Measurements from ENCODE around the gene PTPRK.

The PTPRK gene

GRCh38 chr6:128280960-128281359 lies 239.4 kb downstream of the PTPRK start:
- no peak overlapping the region for H3K27ac ChIP-seq (ENCODE audit: low read depth, low read length)
- no peaks in the 10 kb centered on the region for H3K9me3 ChIP-seq (ENCODE audit: control insufficient read depth, insufficient read depth, low read depth, low read length)
- no peak overlapping the region for H3K9ac ChIP-seq (ENCODE audit: low read length)
- no peak overlapping the region for H3K4me3 ChIP-seq (ENCODE audit: low read depth, low read length)
- H3K36me3 ChIP-seq (ENCODE audit: control insufficient read depth, insufficient read depth, low read length), result no peaks in the 10 kb centered on the region
- H3K27me3 ChIP-seq (ENCODE audit: control insufficient read depth, insufficient read depth, low read length), result no peaks in the 10 kb centered on the region
- H3K4me1 ChIP-seq (ENCODE audit: control insufficient read depth, insufficient read depth, low read length), result peaks cover 47% of the 10 kb centered on the region

DNA sequence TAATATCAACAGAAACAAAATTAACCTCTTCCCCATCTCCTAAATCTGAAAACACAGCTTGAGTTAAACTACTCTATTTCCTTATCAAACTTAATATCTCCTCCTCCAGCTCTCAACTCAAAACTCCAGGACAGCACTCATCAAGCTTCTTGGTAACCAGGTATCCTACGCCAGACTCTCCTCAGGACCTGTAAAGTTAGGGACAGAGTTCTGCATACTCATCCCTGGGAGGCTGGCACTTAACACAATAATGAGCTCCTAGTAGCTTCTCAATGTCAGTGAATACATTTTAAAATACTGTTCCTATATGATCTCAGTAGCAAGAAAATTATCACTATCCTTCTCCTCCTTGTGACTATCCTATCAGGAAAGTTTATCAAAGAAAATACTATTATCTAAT lies 240.3 kb downstream of the PTPRK start:
- Histone ChIP-seq H3K36me3 (ENCODE audit: control insufficient read depth, insufficient read depth, low read length) (no peaks in the 10 kb centered on the region), H3K27me3 (ENCODE audit: control insufficient read depth, insufficient read depth, low read length) (no peaks in the 10 kb centered on the region), H3K4me3 (ENCODE audit: low read depth, low read length) (no peak overlapping the region), H3K4me1 (ENCODE audit: control insufficient read depth, insufficient read depth, low read length) (peaks cover 47% of the 10 kb centered on the region), H3K9me3 (ENCODE audit: control insufficient read depth, insufficient read depth, low read depth, low read length) (no peaks in the 10 kb centered on the region), H3K27ac (ENCODE audit: low read depth, low read length) (no peak overlapping the region), H3K9ac (ENCODE audit: low read length) (no peak overlapping the region)

- Histone ChIP-seq H3K4me3 (ENCODE audit: low read depth, low read length) (no peak overlapping the region), H3K9me3 (ENCODE audit: control insufficient read depth, insufficient read depth, low read depth, low read length) (no peaks in the 10 kb centered on the region), H3K4me1 (ENCODE audit: control insufficient read depth, insufficient read depth, low read length) (peaks cover 40% of the 10 kb centered on the region), H3K27me3 (ENCODE audit: control insufficient read depth, insufficient read depth, low read length) (no peaks in the 10 kb centered on the region), H3K9ac (ENCODE audit: low read length) (no peak overlapping the region), H3K36me3 (ENCODE audit: control insufficient read depth, insufficient read depth, low read length) (no peaks in the 10 kb centered on the region), H3K27ac (ENCODE audit: low read depth, low read length) (no peak overlapping the region)
Observed at GRCh38 chr6:128278836-128279235, 241.6 kb downstream of the PTPRK start.

DNA sequence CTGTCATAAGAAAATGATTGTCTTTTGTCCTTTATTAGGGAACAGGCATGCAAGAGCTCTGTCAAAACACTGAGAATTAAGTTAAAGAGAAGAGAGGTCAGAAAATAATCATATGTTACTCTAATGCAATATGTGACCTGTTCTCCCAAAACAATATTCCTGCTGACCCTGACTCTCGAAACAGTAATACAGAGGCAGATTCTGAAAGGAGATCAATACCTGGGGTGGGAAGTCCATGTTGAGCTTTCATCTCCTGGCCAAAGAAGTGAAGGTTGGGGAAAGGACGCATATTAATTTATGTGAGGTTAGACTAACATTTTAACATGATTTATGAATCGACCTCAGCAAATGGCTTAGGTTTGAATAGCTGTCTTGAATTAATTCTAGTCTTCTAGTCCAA lies 243.0 kb downstream of the PTPRK start:
- Histone ChIP-seq H3K36me3 (ENCODE audit: control insufficient read depth, insufficient read depth, low read length) (no peaks in the 10 kb centered on the region), H3K4me3 (ENCODE audit: low read depth, low read length) (no peak overlapping the region), H3K27me3 (ENCODE audit: control insufficient read depth, insufficient read depth, low read length) (no peaks in the 10 kb centered on the region), H3K4me1 (ENCODE audit: control insufficient read depth, insufficient read depth, low read length) (peaks cover 26% of the 10 kb centered on the region), H3K27ac (ENCODE audit: low read depth, low read length) (no peak overlapping the region), H3K9ac (ENCODE audit: low read length) (no peak overlapping the region), H3K9me3 (ENCODE audit: control insufficient read depth, insufficient read depth, low read depth, low read length) (no peaks in the 10 kb centered on the region)

- no peaks in the 10 kb centered on the region for H3K27me3 ChIP-seq (ENCODE audit: control insufficient read depth, insufficient read depth, low read length)
- H3K27ac ChIP-seq (ENCODE audit: low read depth, low read length), result no peak overlapping the region
- H3K4me1 ChIP-seq (ENCODE audit: control insufficient read depth, insufficient read depth, low read length), result peaks cover 15% of the 10 kb centered on the region
Observed at GRCh38 chr6:128276311-128276710, 244.1 kb downstream of the PTPRK start.

GRCh38 chr6:128275681-128276080 lies 244.7 kb downstream of the PTPRK start:
- no peak overlapping the region for H3K4me3 ChIP-seq (ENCODE audit: low read depth, low read length)

More at GRCh38 chr6:128276311-128276710, 244.1 kb downstream of the PTPRK start:
- H3K9me3 ChIP-seq (ENCODE audit: control insufficient read depth, insufficient read depth, low read depth, low read length), result no peaks in the 10 kb centered on the region
- no peaks in the 10 kb centered on the region for H3K36me3 ChIP-seq (ENCODE audit: control insufficient read depth, insufficient read depth, low read length)
- H3K4me3 ChIP-seq (ENCODE audit: low read depth, low read length), result no peak overlapping the region
- H3K9ac ChIP-seq (ENCODE audit: low read length), result no peak overlapping the region

DNA sequence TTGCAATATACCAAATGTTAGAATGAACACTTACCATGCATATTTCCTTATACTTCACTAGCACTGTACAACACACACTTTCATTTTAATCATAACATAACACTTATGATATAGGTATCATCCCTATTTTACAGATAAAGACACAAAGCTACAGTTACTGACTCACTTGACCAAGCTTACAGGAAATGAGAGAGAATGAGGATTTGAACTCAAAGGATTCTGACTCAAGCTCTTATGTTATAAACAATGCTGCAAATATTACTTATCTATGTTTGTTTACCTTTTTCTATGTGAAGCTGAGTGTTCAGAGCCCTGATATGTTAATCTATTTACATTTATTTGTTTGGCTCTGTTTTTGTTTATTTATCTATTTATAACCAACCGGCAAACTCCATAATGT lies 245.4 kb downstream of the PTPRK start:
- no peaks in the 10 kb centered on the region for H3K9me3 ChIP-seq (ENCODE audit: control insufficient read depth, insufficient read depth, low read depth, low read length)
- no peak overlapping the region for H3K27ac ChIP-seq (ENCODE audit: low read depth, low read length)
- no peaks in the 10 kb centered on the region for H3K36me3 ChIP-seq (ENCODE audit: control insufficient read depth, insufficient read depth, low read length)
- H3K9ac ChIP-seq (ENCODE audit: low read length), result no peak overlapping the region
- no peak overlapping the region for H3K4me3 ChIP-seq (ENCODE audit: low read depth, low read length)
- peaks cover 3% of the 10 kb centered on the region; the same call in 1 of the 2 replicates for H3K4me1 ChIP-seq (ENCODE audit: control insufficient read depth, insufficient read depth, low read length)
- H3K27me3 ChIP-seq (ENCODE audit: control insufficient read depth, insufficient read depth, low read length), result no peaks in the 10 kb centered on the region

More at GRCh38 chr6:128275681-128276080, 244.7 kb downstream of the PTPRK start:
- Histone ChIP-seq H3K36me3 (ENCODE audit: control insufficient read depth, insufficient read depth, low read length) (no peaks in the 10 kb centered on the region), H3K27me3 (ENCODE audit: control insufficient read depth, insufficient read depth, low read length) (no peaks in the 10 kb centered on the region), H3K4me1 (ENCODE audit: control insufficient read depth, insufficient read depth, low read length) (peaks cover 9% of the 10 kb centered on the region; the same call in 1 of the 2 replicates), H3K9ac (ENCODE audit: low read length) (no peak overlapping the region), H3K27ac (ENCODE audit: low read depth, low read length) (no peak overlapping the region), H3K9me3 (ENCODE audit: control insufficient read depth, insufficient read depth, low read depth, low read length) (no peaks in the 10 kb centered on the region)

DNA sequence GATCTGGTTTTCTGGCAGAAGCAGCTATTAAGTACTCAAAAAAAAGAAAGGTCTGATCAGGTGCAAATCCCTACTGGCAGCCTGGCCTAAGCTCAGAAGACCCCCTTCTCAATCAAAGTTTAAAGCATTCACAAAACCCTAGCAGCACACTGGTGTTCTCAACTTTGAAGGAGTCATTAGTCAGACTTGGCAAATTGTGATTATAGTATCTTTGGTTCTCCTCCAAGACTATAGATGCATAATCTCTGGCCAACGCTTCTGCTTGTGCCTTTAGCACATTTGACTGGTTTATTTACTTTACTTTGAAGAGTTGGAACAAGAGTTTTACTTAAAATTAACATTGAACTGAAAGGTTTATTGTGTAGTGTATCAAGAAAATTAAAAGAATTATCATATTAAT lies 248.9 kb downstream of the PTPRK start:
- Histone ChIP-seq H3K4me3 (ENCODE audit: low read depth, low read length) (no peak overlapping the region), H3K9ac (ENCODE audit: low read length) (no peak overlapping the region), H3K4me1 (ENCODE audit: control insufficient read depth, insufficient read depth, low read length) (no peaks in the 10 kb centered on the region), H3K36me3 (ENCODE audit: control insufficient read depth, insufficient read depth, low read length) (no peaks in the 10 kb centered on the region), H3K27ac (ENCODE audit: low read depth, low read length) (no peak overlapping the region), H3K27me3 (ENCODE audit: control insufficient read depth, insufficient read depth, low read length) (no peaks in the 10 kb centered on the region), H3K9me3 (ENCODE audit: control insufficient read depth, insufficient read depth, low read depth, low read length) (no peaks in the 10 kb centered on the region)

GRCh38 chr6:128271011-128271410 lies 249.4 kb downstream of the PTPRK start:
- Histone ChIP-seq H3K9ac (ENCODE audit: low read length) (no peak overlapping the region), H3K9me3 (ENCODE audit: control insufficient read depth, insufficient read depth, low read depth, low read length) (no peaks in the 10 kb centered on the region), H3K36me3 (ENCODE audit: control insufficient read depth, insufficient read depth, low read length) (no peaks in the 10 kb centered on the region), H3K4me3 (ENCODE audit: low read depth, low read length) (no peak overlapping the region), H3K27me3 (ENCODE audit: control insufficient read depth, insufficient read depth, low read length) (no peaks in the 10 kb centered on the region), H3K27ac (ENCODE audit: low read depth, low read length) (no peak overlapping the region), H3K4me1 (ENCODE audit: control insufficient read depth, insufficient read depth, low read length) (no peaks in the 10 kb centered on the region)

- no peaks in the 10 kb centered on the region for H3K27me3 ChIP-seq (ENCODE audit: control insufficient read depth, insufficient read depth, low read length)
- no peak overlapping the region for H3K27ac ChIP-seq (ENCODE audit: low read depth, low read length)
- no peaks in the 10 kb centered on the region; the same call in 1 of the 2 replicates for H3K36me3 ChIP-seq (ENCODE audit: control insufficient read depth, insufficient read depth, low read length)
- no peaks in the 10 kb centered on the region for H3K4me1 ChIP-seq (ENCODE audit: control insufficient read depth, insufficient read depth, low read length)
- H3K4me3 ChIP-seq (ENCODE audit: low read depth, low read length), result no peak overlapping the region
- no peak overlapping the region for H3K9ac ChIP-seq (ENCODE audit: low read length)
- H3K9me3 ChIP-seq (ENCODE audit: control insufficient read depth, insufficient read depth, low read depth, low read length), result no peaks in the 10 kb centered on the region
Observed at GRCh38 chr6:128266946-128267345, 253.5 kb downstream of the PTPRK start.

GRCh38 chr6:128265706-128266105 lies 254.7 kb downstream of the PTPRK start:
- no peaks in the 10 kb centered on the region for H3K4me1 ChIP-seq (ENCODE audit: control insufficient read depth, insufficient read depth, low read length)
- no peak overlapping the region for H3K4me3 ChIP-seq (ENCODE audit: low read depth, low read length)
- no peak overlapping the region for H3K9ac ChIP-seq (ENCODE audit: low read length)
- no peaks in the 10 kb centered on the region for H3K27me3 ChIP-seq (ENCODE audit: control insufficient read depth, insufficient read depth, low read length)
- no peaks in the 10 kb centered on the region; the same call in 1 of the 2 replicates for H3K36me3 ChIP-seq (ENCODE audit: control insufficient read depth, insufficient read depth, low read length)
- H3K9me3 ChIP-seq (ENCODE audit: control insufficient read depth, insufficient read depth, low read depth, low read length), result no peaks in the 10 kb centered on the region
- no peak overlapping the region for H3K27ac ChIP-seq (ENCODE audit: low read depth, low read length)

Data from HUES6 (cell line).